ENCODE data around the gene TECPR2.
"Not testable (repeated sequence)": the region's sequence is repeated elsewhere in the genome, so short reads cannot be mapped to it uniquely, and the experiment has no call there.

Gene TECPR2, protein sequence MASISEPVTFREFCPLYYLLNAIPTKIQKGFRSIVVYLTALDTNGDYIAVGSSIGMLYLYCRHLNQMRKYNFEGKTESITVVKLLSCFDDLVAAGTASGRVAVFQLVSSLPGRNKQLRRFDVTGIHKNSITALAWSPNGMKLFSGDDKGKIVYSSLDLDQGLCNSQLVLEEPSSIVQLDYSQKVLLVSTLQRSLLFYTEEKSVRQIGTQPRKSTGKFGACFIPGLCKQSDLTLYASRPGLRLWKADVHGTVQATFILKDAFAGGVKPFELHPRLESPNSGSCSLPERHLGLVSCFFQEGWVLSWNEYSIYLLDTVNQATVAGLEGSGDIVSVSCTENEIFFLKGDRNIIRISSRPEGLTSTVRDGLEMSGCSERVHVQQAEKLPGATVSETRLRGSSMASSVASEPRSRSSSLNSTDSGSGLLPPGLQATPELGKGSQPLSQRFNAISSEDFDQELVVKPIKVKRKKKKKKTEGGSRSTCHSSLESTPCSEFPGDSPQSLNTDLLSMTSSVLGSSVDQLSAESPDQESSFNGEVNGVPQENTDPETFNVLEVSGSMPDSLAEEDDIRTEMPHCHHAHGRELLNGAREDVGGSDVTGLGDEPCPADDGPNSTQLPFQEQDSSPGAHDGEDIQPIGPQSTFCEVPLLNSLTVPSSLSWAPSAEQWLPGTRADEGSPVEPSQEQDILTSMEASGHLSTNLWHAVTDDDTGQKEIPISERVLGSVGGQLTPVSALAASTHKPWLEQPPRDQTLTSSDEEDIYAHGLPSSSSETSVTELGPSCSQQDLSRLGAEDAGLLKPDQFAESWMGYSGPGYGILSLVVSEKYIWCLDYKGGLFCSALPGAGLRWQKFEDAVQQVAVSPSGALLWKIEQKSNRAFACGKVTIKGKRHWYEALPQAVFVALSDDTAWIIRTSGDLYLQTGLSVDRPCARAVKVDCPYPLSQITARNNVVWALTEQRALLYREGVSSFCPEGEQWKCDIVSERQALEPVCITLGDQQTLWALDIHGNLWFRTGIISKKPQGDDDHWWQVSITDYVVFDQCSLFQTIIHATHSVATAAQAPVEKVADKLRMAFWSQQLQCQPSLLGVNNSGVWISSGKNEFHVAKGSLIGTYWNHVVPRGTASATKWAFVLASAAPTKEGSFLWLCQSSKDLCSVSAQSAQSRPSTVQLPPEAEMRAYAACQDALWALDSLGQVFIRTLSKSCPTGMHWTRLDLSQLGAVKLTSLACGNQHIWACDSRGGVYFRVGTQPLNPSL (N-terminal part only)

DNA sequence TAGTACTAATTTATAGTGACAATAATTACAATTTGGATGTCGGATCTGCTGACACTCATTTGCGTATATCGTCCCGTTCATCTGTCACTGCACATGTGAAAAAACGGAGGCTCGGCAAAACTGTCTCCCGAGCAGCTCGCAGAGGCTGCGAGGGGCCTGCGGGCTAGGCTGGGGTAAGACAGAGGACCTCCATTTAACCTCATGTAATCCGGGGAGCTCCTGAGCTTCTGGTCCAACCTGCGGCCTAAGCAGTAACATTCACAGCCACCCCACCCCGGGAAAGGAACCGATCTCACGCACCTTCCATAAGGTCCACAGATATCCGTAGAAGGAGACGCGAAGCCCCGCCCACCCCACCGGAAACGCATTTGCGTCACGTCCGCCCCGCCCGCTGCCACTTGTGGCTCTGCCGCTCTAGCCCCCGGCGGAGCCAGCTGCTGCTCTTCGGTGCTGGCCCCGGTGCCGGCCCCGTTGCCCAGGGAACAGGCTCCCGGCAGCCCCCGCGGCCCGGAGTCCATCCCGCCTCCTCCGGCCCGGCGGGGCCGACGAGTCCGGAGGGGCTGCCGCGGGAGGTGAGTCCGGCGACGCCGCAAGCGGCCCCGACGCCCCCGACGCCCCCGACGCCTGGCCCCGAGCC, at the start of gene TECPR2, which contains the start of gene CINP:
Gene TECPR2, plus strand, starts transcription at position 397 of the 637 bp plus-strand sequence. CDS start 13,781 bp downstream, outside the sequence.
Gene CINP, minus strand, starts transcription at position 346 of the 637 bp plus-strand sequence. Its CDS starts 39 bp downstream, at position 307.
- DNase-seq (ENCODE audit: low read depth, low spot score), result peak; percentile 94

DNA sequence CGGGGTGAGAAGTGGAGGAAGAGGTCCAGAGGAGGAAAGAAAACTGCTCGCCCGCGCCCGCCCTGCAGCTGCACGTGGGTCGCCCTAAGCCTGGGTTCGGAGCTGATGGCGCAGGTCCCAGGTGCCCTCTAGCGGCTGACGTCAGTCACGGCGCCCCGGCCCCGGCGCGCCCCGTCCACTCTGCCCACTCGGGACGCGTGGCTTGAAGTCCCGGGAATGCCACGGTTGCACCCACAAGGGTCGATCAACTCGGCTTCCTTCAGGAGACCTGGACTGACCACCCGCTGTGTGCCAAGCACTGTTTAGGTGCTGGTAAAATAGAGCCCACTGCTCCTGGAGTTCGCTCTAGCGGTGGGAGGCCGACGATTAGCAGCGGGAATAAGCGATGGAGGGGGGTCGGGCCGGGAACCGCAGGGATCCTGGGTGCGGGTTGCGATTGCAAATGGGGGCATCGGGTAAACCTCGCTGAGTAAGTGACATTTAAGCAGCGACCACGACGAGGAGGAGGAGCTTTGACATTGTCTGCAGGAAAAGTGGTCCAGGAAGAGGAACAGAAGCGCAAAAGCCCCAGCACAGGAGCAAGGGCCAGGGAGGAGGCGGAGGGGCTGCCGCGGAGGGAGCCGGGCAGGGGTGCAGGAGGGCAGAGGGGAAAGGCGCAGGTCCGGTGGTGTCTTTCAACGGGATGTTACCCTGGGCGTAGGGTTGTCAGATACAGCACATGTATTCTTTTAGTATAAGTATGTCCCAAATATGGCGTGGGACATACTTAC, 48.3 kb upstream of the TECPR2 start:
- DNase-seq (ENCODE audit: low read depth, low spot score), result peak; percentile 53

DNA sequence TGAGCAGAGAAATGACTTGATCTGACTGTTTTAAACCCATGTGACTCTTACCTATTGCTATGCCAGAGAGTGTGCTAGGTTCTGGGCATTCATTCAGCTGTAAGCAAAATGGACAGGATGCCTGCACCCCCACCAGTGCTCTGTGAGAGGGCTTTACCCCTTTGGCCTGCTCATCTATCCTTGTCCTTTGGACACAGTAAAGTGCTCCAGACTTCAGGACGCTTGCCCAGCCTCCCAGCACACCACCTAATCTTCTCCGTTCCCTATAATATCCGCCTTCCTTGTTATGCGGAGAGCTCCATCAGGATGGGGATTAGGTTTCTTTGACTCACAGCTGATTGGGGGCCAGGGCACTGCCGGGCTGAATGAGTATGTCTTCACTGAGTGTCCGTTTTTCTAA, 47.6 kb upstream of the TECPR2 start:
- DNase-seq (ENCODE audit: low read depth, low spot score), result no peak

DNA sequence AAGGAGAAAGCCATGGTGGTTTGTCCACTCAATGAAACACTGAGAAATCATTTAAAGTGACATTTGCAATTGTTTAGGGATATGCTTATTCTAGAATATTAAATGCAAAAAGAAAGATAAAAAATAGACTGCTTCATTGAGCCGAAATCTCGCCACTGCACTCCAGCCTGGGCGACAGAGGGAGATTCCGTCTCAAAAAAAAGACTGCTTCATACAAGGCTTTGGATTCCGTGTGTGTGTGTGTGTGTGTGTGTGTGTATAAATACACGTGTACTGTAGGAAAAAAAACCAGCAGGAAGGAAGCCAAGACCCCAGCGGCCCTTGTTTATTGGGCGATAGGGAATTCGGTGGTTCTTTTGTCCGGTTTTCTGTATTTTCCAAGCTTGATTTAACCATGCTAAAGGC, 46.4 kb upstream of the TECPR2 start:
- DNase-seq (ENCODE audit: low read depth, low spot score), result no peak

DNA sequence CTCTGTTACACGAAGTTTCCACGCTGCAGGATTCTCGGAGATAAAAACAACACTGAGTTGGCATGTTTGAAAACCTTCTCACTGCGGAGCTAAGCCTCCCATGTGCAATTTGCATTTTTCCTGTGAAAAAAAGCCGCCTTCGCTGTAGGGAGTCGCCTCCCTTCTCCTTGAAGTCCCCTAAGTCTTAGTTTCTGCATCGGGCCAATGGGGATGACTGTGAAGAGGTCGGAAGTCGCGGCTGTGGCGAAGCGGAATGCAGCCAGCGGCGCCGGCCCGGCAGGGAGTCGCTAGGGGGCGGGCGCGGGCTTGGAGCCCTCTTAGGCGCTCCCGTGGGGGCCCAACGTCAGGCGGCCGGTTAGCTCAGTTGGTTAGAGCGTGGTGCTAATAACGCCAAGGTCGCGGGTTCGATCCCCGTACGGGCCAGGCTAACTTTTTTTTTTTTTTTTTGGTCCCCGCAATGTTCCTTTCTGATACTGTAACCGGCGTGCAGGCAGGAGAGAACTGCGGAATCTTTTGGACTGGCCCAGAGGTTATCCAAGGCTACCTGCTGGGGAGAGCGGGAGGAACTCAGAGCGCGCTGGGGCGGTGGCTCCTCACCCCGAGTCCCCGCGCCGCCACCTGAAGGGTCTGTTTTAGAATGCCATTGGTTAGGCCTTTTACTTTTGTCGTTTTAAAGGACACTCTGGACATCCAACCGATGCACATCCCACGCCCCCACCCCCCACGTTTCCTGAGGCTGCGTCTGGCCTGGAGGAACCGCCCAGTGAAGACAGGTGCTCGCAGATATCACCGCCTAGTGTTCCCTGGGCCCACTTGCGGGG, 45.8 kb upstream of the TECPR2 start:
- peak; percentile 88 for DNase-seq (ENCODE audit: low read depth, low spot score)

DNA sequence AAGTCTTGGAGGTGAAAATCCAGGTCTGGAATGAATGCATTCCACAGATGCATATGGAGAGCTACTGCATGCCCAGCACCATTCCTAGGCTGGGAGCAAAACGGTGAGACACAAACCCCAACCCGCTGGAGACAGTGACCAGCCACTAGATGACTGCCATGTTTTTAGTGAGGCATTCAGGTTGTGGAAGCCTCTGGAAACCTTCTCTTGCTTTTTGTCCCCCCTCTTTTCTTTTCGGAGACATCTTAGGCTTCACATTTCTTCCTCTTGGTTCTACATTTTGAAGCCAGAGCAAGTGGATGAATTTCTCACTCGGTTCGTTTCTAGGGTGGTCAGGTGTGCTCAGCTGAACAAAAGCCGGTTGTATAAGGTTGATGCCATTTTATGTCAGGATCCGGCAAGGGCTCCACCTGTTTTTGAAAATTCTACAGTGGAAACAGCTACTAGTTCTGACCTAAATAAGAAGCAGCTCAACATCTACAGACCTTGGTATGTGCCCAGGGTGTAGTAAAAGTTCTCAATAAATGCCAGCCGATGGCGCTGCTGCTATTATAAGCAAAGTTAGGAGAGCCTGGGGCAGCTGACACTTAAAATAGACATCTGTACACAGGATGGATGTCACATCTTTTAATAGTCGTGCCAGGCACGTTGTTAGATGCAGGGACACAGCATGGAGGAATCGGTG, 45.0 kb upstream of the TECPR2 start:
- DNase-seq (ENCODE audit: low read depth, low spot score), result no peak

DNA sequence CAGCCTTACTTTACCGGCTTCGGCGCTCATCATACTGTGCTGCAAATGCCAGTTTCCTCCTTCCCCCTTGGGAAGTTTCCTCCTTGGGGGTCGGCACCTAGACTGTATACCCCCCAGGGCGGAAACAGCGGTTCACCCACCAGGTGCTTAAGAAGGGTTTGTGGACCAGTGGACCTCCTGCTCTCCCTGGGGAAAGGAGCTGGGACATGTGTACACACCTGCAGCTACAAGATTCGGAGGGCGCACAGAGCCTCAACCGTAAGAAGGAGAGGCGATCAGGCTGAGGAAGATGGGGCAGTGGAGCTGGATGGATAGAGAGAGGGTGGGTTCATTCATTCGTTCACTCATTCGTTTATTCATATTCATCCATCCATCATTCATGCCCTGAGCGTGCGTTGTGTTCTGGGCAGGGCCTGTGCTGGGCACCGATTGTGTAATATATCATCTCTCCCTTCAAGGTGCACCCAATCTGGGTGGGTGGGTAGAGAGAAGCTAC, 43.9 kb upstream of the TECPR2 start:
- no peak for DNase-seq (ENCODE audit: low read depth, low spot score)

DNA sequence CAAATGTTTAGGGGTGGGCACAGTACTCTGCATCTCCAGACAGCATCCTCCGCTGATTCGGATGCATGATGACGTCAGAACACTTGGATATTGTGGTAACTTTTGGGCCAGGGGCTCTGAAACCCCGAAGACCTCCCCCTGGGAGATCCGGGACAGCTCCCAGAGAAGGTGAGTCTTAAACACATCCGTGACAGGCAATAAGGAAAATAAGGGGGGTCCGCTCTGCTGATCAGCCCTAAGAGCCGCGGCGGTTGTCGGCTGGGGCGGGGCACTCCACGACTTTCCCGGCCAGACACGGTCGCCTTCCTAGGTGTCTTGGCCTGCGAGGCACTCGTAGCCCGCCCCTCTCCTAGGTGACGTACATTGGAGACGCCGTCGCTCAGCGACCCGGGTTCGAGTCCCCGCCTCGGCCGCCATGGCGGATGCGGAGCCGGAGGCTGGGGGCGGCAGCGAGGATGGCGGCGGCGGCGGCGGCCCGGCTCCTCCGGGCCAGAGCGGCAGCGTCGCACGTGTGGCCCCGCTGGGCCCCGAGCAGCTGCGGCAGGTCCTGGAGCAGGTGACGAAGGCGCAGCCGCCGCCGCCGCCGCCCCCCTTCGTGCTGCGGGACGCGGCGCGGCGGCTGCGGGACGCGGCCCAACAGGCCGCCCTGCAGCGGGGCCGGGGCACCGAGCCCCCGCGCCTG, 43.2 kb upstream of the TECPR2 start, which contains the start of gene ZNF839:
Gene ZNF839, plus strand, starts transcription at position 396 of the 682 bp plus-strand sequence. Its CDS starts 20 bp downstream, at position 416.
- DNase-seq (ENCODE audit: low read depth, low spot score), result peak; percentile 86

DNA sequence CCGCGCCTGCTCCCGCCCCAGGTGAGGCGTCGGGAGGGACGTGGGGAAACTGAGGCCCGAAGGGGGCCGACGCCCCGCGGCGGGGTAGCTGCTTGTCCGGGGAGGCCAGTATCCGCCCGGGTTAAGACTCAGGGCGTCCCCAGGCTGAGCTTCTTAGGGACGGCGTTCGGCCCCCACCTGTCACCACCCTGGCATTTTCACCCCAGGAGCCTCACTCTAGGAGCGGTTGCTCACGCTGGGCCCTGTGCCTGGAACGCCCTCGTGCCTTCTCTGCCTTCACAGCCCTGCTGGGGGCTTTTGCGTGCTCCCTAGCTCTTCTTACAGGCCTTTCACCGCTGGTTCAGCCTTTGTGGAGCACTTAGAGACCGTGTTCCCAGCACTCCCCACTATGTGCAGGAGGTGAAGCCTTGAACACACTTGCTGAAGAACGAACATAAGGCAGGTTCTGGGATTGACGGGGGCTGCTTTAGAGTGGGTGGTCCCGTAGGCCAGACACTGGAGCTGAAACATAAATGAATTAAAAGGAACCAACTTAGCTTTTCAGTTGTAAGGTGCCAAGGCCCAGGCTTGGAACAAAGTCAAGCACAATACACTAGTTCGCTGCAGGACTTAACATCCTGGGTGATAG, 42.6 kb upstream of the TECPR2 start:
- peak; percentile 4 for DNase-seq (ENCODE audit: low read depth, low spot score)

DNA sequence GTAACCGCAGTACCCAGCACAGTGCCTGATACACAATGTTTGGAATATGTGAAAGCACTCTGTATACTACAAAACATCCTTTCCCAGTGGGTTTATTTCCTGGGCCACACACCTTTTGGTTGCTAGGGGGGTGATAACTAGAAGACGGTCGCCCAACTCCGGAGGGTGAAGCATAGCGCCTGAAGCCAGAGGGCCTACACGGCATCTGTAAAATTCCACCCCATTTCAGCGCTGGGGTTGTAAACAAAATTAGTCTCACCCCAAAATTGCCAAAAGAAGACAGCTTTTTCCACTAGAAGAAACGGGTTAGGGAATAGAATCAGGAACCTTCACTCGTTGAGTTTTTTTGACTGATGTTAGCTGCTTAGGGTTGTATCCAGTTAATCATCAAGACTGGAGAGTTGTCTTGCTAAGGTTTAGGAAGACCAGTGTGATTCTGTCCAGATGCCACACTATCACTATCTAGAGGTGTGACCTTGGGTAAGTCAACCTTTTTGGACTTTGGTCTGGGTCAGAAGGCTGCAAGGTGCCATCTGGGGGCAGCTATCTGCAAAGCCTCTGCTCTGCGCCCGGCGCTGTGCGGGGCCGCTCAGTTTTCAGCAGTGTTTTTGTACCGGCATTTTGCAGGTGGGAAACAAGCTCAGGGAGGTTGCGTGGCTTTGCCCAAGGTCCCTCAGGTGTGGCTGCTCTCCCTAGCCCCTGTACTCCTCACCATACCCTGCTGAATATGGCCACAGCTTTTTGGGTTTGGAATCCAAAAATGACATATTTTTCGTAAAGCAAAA, 41.9 kb upstream of the TECPR2 start:
- no peak for DNase-seq (ENCODE audit: low read depth, low spot score)

DNA sequence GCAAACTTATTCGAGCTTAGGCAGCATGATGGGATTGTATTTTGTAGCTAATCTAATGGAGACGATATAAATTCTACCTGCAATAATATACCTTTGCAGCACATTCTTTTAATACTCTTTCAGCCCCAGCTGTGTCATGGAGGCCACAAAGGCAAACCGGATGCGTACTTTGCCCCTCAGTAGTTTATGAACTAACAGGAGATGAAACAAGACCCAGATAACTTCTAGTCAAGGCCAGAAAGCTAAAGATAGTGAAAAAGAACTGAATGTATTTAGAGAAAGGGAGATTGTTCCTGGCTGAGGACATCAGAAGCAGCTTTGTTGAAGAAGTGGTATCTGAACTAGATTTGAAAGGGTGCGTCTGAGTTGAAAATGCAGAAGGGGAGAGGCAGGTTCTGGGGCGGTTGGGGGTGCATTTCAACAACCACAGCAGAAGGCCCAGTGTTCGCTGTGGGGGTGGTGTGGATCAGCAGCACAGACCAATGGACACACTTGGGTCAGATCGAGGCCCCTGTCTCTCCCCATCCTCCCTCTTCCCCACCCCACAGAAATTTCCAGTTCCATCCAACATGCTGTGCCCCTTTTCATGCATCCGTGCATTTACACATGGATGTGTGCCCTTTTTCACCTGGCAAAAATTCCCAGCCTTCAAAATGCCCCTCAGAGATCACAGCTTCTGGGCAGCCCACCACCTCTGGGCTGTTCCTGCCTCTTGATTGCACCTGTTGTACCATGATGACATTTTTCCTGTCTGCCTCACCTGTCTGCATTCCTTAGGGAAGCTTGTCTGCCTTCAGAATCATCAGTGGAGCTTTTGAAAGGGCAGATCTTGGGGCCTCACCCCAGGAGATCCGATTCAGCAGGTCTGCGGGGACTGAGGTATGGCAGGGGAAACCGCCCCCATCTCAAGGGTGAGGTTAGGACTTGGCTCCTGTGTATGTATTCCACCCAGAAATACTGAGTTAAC, 41.0 kb upstream of the TECPR2 start:
- no peak for DNase-seq (ENCODE audit: low read depth, low spot score)

DNA sequence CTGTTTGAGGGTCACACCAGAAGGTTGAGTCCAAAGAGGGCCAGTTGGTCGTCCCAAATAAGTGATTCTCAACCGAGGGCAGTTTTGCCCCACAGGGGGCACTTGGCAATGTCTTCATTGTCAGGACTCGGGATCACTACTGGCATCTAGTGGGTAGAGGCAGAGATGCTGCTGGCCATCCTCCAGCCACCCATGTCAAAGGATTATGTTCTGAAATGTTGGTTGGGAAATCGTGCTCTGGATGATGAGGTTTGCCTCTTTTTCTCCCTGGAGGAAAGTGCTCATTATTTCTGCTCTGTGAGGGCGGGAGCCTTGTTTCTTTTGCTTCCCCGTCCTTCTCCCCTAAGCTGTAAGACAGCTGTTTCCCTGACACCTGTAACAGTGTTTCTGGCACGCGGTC, 39.6 kb upstream of the TECPR2 start:
- DNase-seq (ENCODE audit: low read depth, low spot score), result no peak

DNA sequence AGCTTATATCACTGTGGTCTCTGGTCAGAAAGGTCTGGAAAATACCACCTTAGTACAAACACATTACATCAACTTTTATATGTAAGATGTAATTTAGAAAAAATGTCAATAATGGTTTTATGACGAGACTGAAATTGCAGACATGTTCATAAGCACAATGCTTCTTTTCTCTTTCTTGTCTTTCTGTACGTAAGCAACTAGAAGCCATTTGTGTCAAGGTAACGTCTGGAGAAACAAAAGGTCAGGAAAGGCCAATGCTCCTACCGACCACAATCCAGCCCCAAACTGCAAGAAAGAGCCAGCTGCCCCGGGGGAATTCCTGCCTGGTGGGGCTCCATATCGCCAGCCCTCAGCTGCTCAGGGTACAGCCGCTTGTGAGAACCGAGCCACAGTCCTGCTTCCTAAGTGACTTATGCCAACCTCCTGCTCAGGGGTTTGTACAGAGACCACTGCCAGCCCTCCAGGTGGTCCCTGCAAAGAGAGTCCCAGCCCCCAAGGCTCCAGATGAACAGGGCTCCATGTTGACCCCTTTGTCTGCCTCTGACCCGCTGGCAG, 36.9 kb upstream of the TECPR2 start:
- DNase-seq (ENCODE audit: low read depth, low spot score), result no peak

DNA sequence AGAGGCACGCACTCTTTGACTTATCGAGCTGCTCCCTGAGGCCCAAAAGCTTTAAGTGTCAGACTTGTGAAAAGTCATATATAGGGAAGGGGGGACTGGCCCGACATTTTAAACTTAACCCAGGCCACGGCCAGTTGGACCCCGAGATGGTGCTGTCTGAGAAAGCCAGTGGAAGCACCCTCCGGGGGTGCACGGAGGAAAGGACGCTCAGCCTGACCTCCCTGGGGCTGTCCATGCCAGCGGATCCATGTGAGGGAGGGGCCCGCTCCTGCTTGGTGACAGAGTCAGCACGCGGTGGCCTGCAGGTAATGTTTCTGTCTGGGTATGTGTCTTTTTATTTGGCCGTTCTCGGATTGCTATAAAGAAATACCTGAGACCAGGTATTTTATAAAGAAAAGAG, 36.2 kb upstream of the TECPR2 start:
- no peak for DNase-seq (ENCODE audit: low read depth, low spot score)

DNA sequence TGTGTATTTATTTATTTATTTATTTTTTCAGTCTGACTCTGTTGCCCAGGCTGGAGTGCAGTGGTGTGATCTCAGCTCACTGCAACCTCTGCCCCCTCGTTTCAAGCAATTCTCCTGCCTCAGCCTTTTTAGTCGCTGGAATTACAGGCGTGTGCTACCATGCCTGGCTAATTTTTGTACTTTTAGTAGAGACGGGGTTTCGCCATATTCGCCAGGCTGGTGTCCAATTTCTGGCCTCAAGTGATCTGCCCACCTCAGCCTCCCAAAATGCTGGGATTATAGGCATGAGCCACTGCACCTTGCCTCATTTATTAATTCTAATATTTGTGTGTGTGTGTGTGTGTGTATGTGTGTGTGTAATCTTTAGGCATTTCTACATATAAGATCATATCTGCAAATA, 33.4 kb upstream of the TECPR2 start:
- DNase-seq (ENCODE audit: low read depth, low spot score), result not testable (repeated sequence)

All from activated CD4-positive, CD25-positive, alpha-beta regulatory T cell treated with anti-CD3 and anti-CD28 coated beads, Interleukin-2, amount 50 U/mL, for 16 hours (primary cell).